ENCODE data around the gene PNMA6E.
A peak's percentile ranks its signal among the peaks of the same experiment; 100 is the strongest.
"Not testable (repeated sequence)": the region's sequence is repeated elsewhere in the genome, so short reads cannot be mapped to it uniquely, and the experiment has no call there.

PNMA6E gene

GRCh38 chrX:153404333-153404732 lies 3.2 kb upstream of the PNMA6E start:
- not testable (repeated sequence) for DNase-seq; H3K4ac ChIP-seq (ENCODE audit: low read depth, low read length); H3K27me3 ChIP-seq (ENCODE audit: insufficient read depth, low read length, poor library complexity); H3K36me3 ChIP-seq (ENCODE audit: control insufficient read depth, insufficient read depth, low read length); H2BK120ac ChIP-seq (ENCODE audit: low read depth, low read length); H4K5ac ChIP-seq (ENCODE audit: low read length); H3K27ac ChIP-seq (ENCODE audit: low read depth, low read length); H3K23ac ChIP-seq (ENCODE audit: low read length); H3K9ac ChIP-seq (ENCODE audit: low read length); H3K79me1 ChIP-seq (ENCODE audit: low read length); H3K18ac ChIP-seq (ENCODE audit: low read length); H4K8ac ChIP-seq (ENCODE audit: low read depth, low read length); H2BK15ac ChIP-seq (replicated peaks; ENCODE audit: low read depth); H3K56ac ChIP-seq (ENCODE audit: low read length); H2BK5ac ChIP-seq (ENCODE audit: low read length); H3K4me1 ChIP-seq (ENCODE audit: control insufficient read depth, low read depth, low read length); H3K79me2 ChIP-seq (ENCODE audit: control insufficient read depth, insufficient read depth, low read length); H2AK5ac ChIP-seq (ENCODE audit: low read length); H3K4me2 ChIP-seq (ENCODE audit: low read length); H3K4me3 ChIP-seq (ENCODE audit: low read length)
- WGBS (ENCODE audit: extremely low coverage, insufficient coverage, low lambda C conversion rate): no CpG with 5 or more reads among the region's 5 CpGs

- Histone ChIP-seq H3K4me3 (ENCODE audit: low read length) (no peak overlapping the region), H3K36me3 (ENCODE audit: control insufficient read depth, insufficient read depth, low read length) (no peaks in the 10 kb centered on the region), H4K8ac (ENCODE audit: low read depth, low read length) (no peak overlapping the region), H3K4ac (ENCODE audit: low read depth, low read length) (no peak overlapping the region), H3K27me3 (ENCODE audit: insufficient read depth, low read length, poor library complexity) (no peaks in the 10 kb centered on the region), H3K79me1 (ENCODE audit: low read length) (no peaks in the 10 kb centered on the region), H2BK15ac (replicated peaks; ENCODE audit: low read depth) (no peak overlapping the region), H3K79me2 (ENCODE audit: control insufficient read depth, insufficient read depth, low read length) (no peaks in the 10 kb centered on the region), H2BK5ac (ENCODE audit: low read length) (no peak overlapping the region), H3K56ac (ENCODE audit: low read length) (no peak overlapping the region), H3K9ac (ENCODE audit: low read length) (no peak overlapping the region), H3K18ac (ENCODE audit: low read length) (no peak overlapping the region), H2BK120ac (ENCODE audit: low read depth, low read length) (no peak overlapping the region), H3K4me2 (ENCODE audit: low read length) (no peak overlapping the region), H3K27ac (ENCODE audit: low read depth, low read length) (no peak overlapping the region), H3K4me1 (ENCODE audit: control insufficient read depth, low read depth, low read length) (no peaks in the 10 kb centered on the region), H4K5ac (ENCODE audit: low read length) (no peak overlapping the region), H2AK5ac (ENCODE audit: low read length) (no peak overlapping the region), H3K23ac (ENCODE audit: low read length) (no peak overlapping the region)
- WGBS (ENCODE audit: extremely low coverage, insufficient coverage, low lambda C conversion rate): no CpG with 5 or more reads among the region's 60 CpGs
- peak; percentile 66 for DNase-seq
These were observed 711 bp downstream of the PNMA6E start for GRCh38 chrX:153400146-153401132.

- Histone ChIP-seq H3K4me2 (ENCODE audit: low read length) (no peak overlapping the region), H3K79me2 (ENCODE audit: control insufficient read depth, insufficient read depth, low read length) (no peaks in the 10 kb centered on the region), H2BK5ac (ENCODE audit: low read length) (no peak overlapping the region), H3K9ac (ENCODE audit: low read length) (no peak overlapping the region), H3K4me3 (ENCODE audit: low read length) (no peak overlapping the region), H3K36me3 (ENCODE audit: control insufficient read depth, insufficient read depth, low read length) (no peaks in the 10 kb centered on the region), H3K56ac (ENCODE audit: low read length) (no peak overlapping the region), H3K27ac (ENCODE audit: low read depth, low read length) (no peak overlapping the region), H2BK15ac (replicated peaks; ENCODE audit: low read depth) (no peak overlapping the region), H3K23ac (ENCODE audit: low read length) (no peak overlapping the region), H4K5ac (ENCODE audit: low read length) (no peak overlapping the region), H3K4ac (ENCODE audit: low read depth, low read length) (no peak overlapping the region), H4K8ac (ENCODE audit: low read depth, low read length) (no peak overlapping the region), H3K4me1 (ENCODE audit: control insufficient read depth, low read depth, low read length) (no peaks in the 10 kb centered on the region), H2BK120ac (ENCODE audit: low read depth, low read length) (no peak overlapping the region), H3K27me3 (ENCODE audit: insufficient read depth, low read length, poor library complexity) (no peaks in the 10 kb centered on the region), H3K79me1 (ENCODE audit: low read length) (no peaks in the 10 kb centered on the region), H3K18ac (ENCODE audit: low read length) (no peak overlapping the region), H2AK5ac (ENCODE audit: low read length) (no peak overlapping the region)
- no peak for DNase-seq
- WGBS (ENCODE audit: extremely low coverage, insufficient coverage, low lambda C conversion rate): no CpG with 5 or more reads among the region's 17 CpGs
These were observed 2.7 kb downstream of the PNMA6E start for GRCh38 chrX:153398275-153398960.

GRCh38 chrX:153397256-153397960 lies 3.7 kb downstream of the PNMA6E start:
- Histone ChIP-seq H2AK5ac (ENCODE audit: low read length) (no peak overlapping the region), H3K4me2 (ENCODE audit: low read length) (no peak overlapping the region), H3K79me2 (ENCODE audit: control insufficient read depth, insufficient read depth, low read length) (no peaks in the 10 kb centered on the region), H3K56ac (ENCODE audit: low read length) (no peak overlapping the region), H3K4ac (ENCODE audit: low read depth, low read length) (no peak overlapping the region), H3K4me3 (ENCODE audit: low read length) (no peak overlapping the region), H3K4me1 (ENCODE audit: control insufficient read depth, low read depth, low read length) (no peaks in the 10 kb centered on the region), H3K9ac (ENCODE audit: low read length) (no peak overlapping the region), H4K5ac (ENCODE audit: low read length) (no peak overlapping the region), H2BK5ac (ENCODE audit: low read length) (no peak overlapping the region), H4K8ac (ENCODE audit: low read depth, low read length) (no peak overlapping the region), H3K27me3 (ENCODE audit: insufficient read depth, low read length, poor library complexity) (no peaks in the 10 kb centered on the region), H2BK120ac (ENCODE audit: low read depth, low read length) (no peak overlapping the region), H3K18ac (ENCODE audit: low read length) (no peak overlapping the region), H3K79me1 (ENCODE audit: low read length) (no peaks in the 10 kb centered on the region), H2BK15ac (replicated peaks; ENCODE audit: low read depth) (no peak overlapping the region), H3K27ac (ENCODE audit: low read depth, low read length) (no peak overlapping the region), H3K36me3 (ENCODE audit: control insufficient read depth, insufficient read depth, low read length) (no peaks in the 10 kb centered on the region), H3K23ac (ENCODE audit: low read length) (no peak overlapping the region)
- no peak for DNase-seq
- no CpG with 5 or more reads among the region's 27 CpGs for WGBS (ENCODE audit: extremely low coverage, insufficient coverage, low lambda C conversion rate)

GRCh38 chrX:153396320-153397195 lies 4.6 kb downstream of the PNMA6E start:
- H3K27me3 ChIP-seq (ENCODE audit: insufficient read depth, low read length, poor library complexity): no peaks in the 10 kb centered on the region
- no peak overlapping the region for H3K4me3 ChIP-seq (ENCODE audit: low read length)
- no CpG with 5 or more reads among the region's 26 CpGs for WGBS (ENCODE audit: extremely low coverage, insufficient coverage, low lambda C conversion rate)
- H3K79me1 ChIP-seq (ENCODE audit: low read length): no peaks in the 10 kb centered on the region
- no peak overlapping the region for H4K8ac ChIP-seq (ENCODE audit: low read depth, low read length)
- no peak overlapping the region for H2BK15ac ChIP-seq (replicated peaks; ENCODE audit: low read depth)
- H3K4ac ChIP-seq (ENCODE audit: low read depth, low read length): no peak overlapping the region
- H3K79me2 ChIP-seq (ENCODE audit: control insufficient read depth, insufficient read depth, low read length): no peaks in the 10 kb centered on the region
- H3K56ac ChIP-seq (ENCODE audit: low read length): no peak overlapping the region
- no peaks in the 10 kb centered on the region for H3K4me1 ChIP-seq (ENCODE audit: control insufficient read depth, low read depth, low read length)
- no peak overlapping the region for H3K27ac ChIP-seq (ENCODE audit: low read depth, low read length)
- no peak overlapping the region for H3K9ac ChIP-seq (ENCODE audit: low read length)
- H2BK5ac ChIP-seq (ENCODE audit: low read length): no peak overlapping the region
- no peak overlapping the region for H2AK5ac ChIP-seq (ENCODE audit: low read length)
- no peak overlapping the region for H3K18ac ChIP-seq (ENCODE audit: low read length)
- H4K5ac ChIP-seq (ENCODE audit: low read length): no peak overlapping the region
- H3K4me2 ChIP-seq (ENCODE audit: low read length): no peak overlapping the region
- no peaks in the 10 kb centered on the region for H3K36me3 ChIP-seq (ENCODE audit: control insufficient read depth, insufficient read depth, low read length)
- H2BK120ac ChIP-seq (ENCODE audit: low read depth, low read length): no peak overlapping the region
- DNase-seq: no peak
- H3K23ac ChIP-seq (ENCODE audit: low read length): no peak overlapping the region
